HG03175 (cell line): ENCODE results near the gene FRRS1.

ENCODE experiments used
- ATAC-seq: cut with Tn5 transposase; IDR thresholded peaks from one replicate; pipeline ENCODE4 v1.9.1; 2021; ENCODE audit warnings: mild to moderate bottlenecking, moderate library complexity; ENCODE audit not compliant: unreplicated experiment

FRRS1 gene

GRCh38 chr1:99681583-99681982 is 84.9 kb downstream of the FRRS1 start:
- no peak for ATAC-seq

GRCh38 chr1:99680270-99680669 is 86.2 kb downstream of the FRRS1 start:
- ATAC-seq: no peak

GRCh38 chr1:99677416-99677815 is 89.0 kb downstream of the FRRS1 start:
- no peak for ATAC-seq

- no peak for ATAC-seq
These were observed 89.6 kb downstream of the FRRS1 start for GRCh38 chr1:99676876-99677275.

DNA sequence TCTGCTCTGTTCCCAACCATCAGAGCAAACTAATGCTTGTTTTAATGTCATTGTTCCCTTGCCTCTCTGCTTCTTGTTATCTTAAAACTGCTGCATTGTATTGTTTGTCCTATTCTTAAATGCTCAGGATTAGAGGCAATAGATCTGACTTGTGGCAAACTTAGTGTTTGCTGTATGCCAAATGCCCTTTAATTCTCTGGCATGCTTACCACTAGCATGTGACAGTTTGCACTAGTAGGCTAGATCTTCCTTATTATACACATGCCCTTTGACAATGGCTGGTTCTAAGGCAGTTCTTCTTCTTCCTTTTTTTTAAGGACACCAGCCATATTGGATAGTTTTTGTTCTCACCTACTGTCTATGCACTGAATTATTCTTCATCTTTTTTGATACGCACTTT is 90.4 kb downstream of the FRRS1 start:
- ATAC-seq: no peak

DNA sequence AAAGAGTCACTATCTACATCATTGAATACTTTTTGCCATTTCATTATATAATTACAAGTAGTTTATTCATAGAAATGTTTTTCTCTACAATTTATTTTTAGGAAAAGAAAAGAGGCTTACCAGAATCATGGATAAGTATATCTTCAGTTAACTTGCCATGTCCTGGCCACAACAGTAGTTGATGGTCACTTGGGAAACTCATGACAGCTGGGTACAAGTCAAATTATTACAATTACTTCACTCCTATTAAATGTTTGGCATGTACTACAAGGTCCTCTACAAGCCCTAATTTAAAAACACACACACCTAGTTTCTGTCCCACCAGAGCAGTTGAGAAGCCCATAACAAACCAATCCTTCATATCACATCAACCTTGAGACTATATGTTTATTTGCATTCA is 91.1 kb downstream of the FRRS1 start:
- ATAC-seq: no peak

- ATAC-seq: no peak
These were observed 92.0 kb downstream of the FRRS1 start for GRCh38 chr1:99674115-99675064.

DNA sequence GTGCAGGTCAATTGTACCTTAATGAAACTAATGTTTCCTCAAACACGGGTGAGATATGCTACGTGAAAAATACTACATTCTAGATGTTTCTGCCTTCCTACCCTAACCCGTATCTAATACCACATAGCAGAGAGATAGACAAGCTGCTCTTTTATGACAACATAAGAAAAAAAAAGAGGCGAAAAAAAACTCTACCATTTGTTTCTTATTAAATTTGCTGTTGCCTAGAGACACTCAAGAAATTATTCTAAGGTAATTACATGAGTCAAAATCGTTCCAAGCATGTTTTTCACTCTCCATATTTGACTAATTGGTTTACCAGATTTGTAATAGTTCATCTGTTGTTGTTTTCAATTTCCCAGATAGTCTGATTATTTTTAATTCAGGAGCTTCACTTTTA is 93.1 kb downstream of the FRRS1 start:
- no peak for ATAC-seq

GRCh38 chr1:99672530-99673213 is 93.8 kb downstream of the FRRS1 start:
- no peak for ATAC-seq

- no peak for ATAC-seq
These were observed 94.4 kb downstream of the FRRS1 start for GRCh38 chr1:99672038-99672437.

DNA sequence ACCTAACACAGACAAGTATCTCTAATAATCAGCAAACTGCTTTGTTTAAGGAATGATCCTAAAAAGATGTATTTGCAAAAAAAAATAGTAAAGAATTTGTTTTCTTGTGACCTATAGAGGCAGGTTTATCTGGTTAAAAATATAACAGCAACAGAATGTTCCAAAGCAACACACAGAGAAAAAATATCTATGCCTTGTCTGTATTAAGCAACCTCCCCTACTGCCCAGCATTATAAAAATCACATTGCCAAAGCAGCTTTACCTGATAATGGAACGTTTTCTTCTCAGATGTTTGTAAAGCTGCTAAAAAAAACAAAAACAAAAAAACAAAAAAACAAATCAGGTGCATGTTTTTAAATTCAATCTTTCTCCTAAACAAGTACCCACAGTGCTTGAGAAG is 95.9 kb downstream of the FRRS1 start:
- no peak for ATAC-seq

DNA sequence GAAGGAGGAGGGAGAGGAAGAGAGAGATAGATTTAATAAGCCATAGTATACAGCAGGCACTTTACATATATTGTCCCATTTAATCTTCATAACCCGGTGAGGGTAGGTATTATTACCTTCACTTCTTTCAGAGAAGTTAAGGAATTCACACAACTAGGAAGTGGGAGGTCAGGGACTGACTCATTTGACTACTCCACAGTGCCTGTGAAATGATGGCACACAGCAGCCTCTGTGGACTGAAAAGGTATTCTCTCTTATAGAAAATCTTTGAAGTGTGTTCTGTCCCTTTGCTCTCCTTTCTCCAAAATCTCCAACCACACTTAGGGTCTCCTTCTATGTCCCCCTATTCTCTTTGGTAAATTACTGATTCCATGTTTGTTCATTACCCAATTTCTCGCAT is 96.6 kb downstream of the FRRS1 start:
- no peak for ATAC-seq

DNA sequence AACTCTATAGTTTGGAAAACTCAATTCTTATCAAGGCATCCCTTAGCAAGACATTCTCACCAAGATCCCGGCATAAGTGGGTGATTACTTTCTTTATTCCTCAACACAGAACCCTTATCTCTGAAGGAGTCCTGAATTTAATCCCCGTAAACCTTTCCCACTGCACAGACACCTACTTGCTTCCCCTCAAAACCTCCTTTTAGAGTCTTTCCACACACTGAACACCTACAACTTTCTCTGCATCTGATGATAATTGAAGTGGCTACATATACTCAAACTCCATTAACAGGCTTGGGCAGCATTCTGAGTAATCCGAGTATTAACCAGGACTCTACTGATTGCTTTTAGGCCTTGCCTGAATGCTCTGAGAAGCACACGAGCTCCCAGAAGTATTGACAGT is 97.1 kb downstream of the FRRS1 start:
- ATAC-seq: no peak

GRCh38 chr1:99665212-99665611 is 101.2 kb downstream of the FRRS1 start:
- ATAC-seq: no peak

GRCh38 chr1:99663501-99663900 is 102.9 kb downstream of the FRRS1 start:
- ATAC-seq: no peak

GRCh38 chr1:99662539-99663080 is 103.8 kb downstream of the FRRS1 start:
- no peak for ATAC-seq

- no peak for ATAC-seq
These were observed 104.7 kb downstream of the FRRS1 start for GRCh38 chr1:99661780-99662179.

DNA sequence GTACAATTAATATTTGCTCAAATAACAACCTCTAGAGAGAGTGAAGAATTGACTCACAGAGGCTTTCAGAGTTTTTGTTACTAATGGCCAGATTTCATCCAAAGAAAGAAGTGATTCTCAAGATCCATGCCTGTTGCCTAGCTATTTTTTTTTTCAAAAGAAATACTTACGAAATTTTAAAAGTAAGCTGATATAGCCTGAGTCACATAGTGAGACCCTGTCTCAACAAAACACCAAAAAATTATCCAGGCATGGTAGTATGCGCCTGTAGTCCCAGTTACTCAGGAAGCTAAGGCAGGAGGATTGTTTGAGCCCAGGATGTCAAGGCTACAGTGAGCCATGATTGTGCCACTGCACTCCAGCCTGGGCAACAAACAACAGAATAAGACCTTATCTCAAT is 105.9 kb downstream of the FRRS1 start:
- ATAC-seq: no peak

DNA sequence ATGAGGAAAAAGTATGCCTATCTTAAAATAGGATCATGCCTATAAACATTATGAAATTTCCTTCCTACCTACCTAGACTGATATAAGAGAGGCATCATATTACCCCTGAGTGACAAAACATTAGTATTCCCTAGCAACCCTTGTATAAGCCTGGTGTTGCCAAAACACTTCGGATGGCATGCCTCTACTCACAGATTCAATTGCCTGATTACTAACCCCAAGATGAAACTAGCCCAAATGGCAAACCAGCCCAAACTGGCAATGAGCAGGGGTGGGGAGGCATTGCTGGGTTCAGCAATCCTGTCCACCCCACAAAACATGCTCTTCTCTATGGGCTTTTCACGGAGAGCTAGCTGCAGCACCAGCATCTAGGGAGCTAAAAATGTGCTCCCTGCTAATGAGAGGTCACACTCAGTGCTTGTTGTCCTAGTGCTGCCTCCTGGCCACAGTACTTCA is 106.7 kb downstream of the FRRS1 start:
- no peak for ATAC-seq
